Loucy (cell line): ENCODE measurements around the gene TNFRSF14.

Experiments used
- H2AFZ ChIP-seq: fragments of 200-600 bp; sonication (generic); 2 replicates; pipeline ENCODE4 v1.6.0; 2016; ENCODE audit warnings: antibody characterized with exemption, mild to moderate bottlenecking, low read length, moderate library complexity
- H3F3A ChIP-seq: fragments of 200-600 bp; 2 replicates; pipeline ENCODE4 v1.6.0; 2016; ENCODE audit warnings: antibody characterized with exemption, low read depth, mild to moderate bottlenecking
- H3K27me3 ChIP-seq: fragments of 200-600 bp; sonication (generic); 2 replicates; pipeline ENCODE4 v1.6.1; 2014; ENCODE audit warnings: low read length, mild to moderate bottlenecking; ENCODE audit not compliant: insufficient read depth, poor library complexity, severe bottlenecking
- H3K36me3 ChIP-seq: fragments of 200-600 bp; sonication (generic); 2 replicates; pipeline ENCODE4 v1.6.1; 2016; ENCODE audit warnings: low read length; ENCODE audit not compliant: insufficient read depth
- H3K4me1 ChIP-seq: fragments of 200-600 bp; sonication (generic); 2 replicates; pipeline ENCODE4 v1.5.1; 2014; ENCODE audit warnings: low read length, mild to moderate bottlenecking; ENCODE audit not compliant: insufficient read depth, poor library complexity, severe bottlenecking
- H3K4me2 ChIP-seq: fragments of 200-600 bp; sonication (generic); 2 replicates; pipeline ENCODE4 v1.6.0; 2014; ENCODE audit warnings: antibody characterized with exemption, low read length, low read depth, mild to moderate bottlenecking; ENCODE audit not compliant: poor library complexity, severe bottlenecking
- H3K4me3 ChIP-seq: fragments of 200-600 bp; sonication (generic); 2 replicates; pipeline ENCODE4 v1.5.1; 2014; ENCODE audit warnings: low read length, mild to moderate bottlenecking, mixed read lengths; ENCODE audit not compliant: poor library complexity, severe bottlenecking
- H3K79me2 ChIP-seq: fragments of 200-600 bp; sonication (generic); 2 replicates; pipeline ENCODE4 v1.6.1; 2014; ENCODE audit warnings: low read length; ENCODE audit not compliant: insufficient read depth
- H3K9ac ChIP-seq: fragments of 200-600 bp; sonication (generic); 2 replicates; pipeline ENCODE4 v1.6.0; 2014; ENCODE audit warnings: mild to moderate bottlenecking, low read depth, low read length, moderate library complexity; ENCODE audit not compliant: poor library complexity, severe bottlenecking
- H3K9me2 ChIP-seq: fragments of 200-600 bp; sonication (generic); replicated peaks from 2 replicates; pipeline ENCODE4 v1.6.1; 2016; ENCODE audit warnings: low read depth, low read length, mixed read lengths
- H3K9me3 ChIP-seq: fragments of 200-600 bp; sonication (generic); 2 replicates; pipeline ENCODE4 v1.6.1; 2014; ENCODE audit warnings: mild to moderate bottlenecking, antibody characterized with exemption, low read length, low read depth; ENCODE audit not compliant: insufficient read depth
- H4K20me1 ChIP-seq: fragments of 200-600 bp; sonication (generic); 2 replicates; pipeline ENCODE4 v1.6.0; 2014; ENCODE audit warnings: antibody characterized with exemption, low read length, mild to moderate bottlenecking; ENCODE audit not compliant: insufficient read depth, poor library complexity, severe bottlenecking
- CTCF ChIP-seq: fragments of 200-600 bp; sonication (generic); conservative IDR thresholded peaks from 2 replicates; pipeline ENCODE4 v1.5.1; 2014; ENCODE audit warnings: mild to moderate bottlenecking, antibody characterized with exemption, low read length
- EZH2phosphoT487 ChIP-seq: fragments of 200-600 bp; IDR thresholded peaks from 2 replicates; pipeline ENCODE4 v1.6.1; 2018; ENCODE audit warnings: antibody characterized with exemption, mild to moderate bottlenecking, moderate library complexity, borderline replicate concordance

Gene TNFRSF14

DNA sequence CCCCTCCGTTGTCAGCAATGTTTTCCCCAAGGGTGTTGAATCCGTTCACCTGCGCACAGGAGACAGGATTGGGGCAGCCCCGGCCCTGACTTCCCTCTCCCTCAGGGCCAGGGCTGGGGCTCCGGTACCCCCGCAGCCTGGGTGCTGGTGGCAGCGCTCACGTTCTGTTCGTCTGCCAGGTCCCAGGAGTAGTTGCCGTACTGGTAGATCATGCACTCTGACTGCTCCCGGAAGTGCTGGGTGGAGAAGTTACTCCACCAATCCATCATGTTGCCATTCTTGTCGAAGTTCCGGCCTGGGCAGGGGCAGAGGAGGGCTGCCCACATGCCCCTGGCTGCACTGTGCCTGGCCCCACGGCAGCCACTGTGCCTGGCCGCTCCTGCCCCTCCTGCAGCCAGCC is 36.5 kb downstream of the TNFRSF14 start:
- TF ChIP-seq CTCF: no peak
- no peak for TF ChIP-seq EZH2phosphoT487

GRCh38 chr1:2593251-2593878 is 37.2 kb downstream of the TNFRSF14 start:
- Histone ChIP-seq H2AFZ (no peak overlapping the region), H3K4me1 (no peaks in the 10 kb centered on the region), H3K9ac (no peak overlapping the region), H3K4me2 (no peak overlapping the region), H3K36me3 (no peaks in the 10 kb centered on the region), H3K79me2 (no peaks in the 10 kb centered on the region), H4K20me1 (no peaks in the 10 kb centered on the region), H3K27me3 (no peaks in the 10 kb centered on the region), H3K4me3 (no peak overlapping the region), H3F3A (no peaks in the 10 kb centered on the region), H3K9me2 (no peaks in the 10 kb centered on the region), H3K9me3 (peaks cover 4% of the 10 kb centered on the region; the same call in 1 of the 2 replicates)
- TF ChIP-seq EZH2phosphoT487 (no peak), CTCF (no peak)

More for the DNA sequence above, 36.5 kb downstream of the TNFRSF14 start:
- H2AFZ ChIP-seq: no peak overlapping the region
- no peaks in the 10 kb centered on the region for H3F3A ChIP-seq
- H3K79me2 ChIP-seq: no peaks in the 10 kb centered on the region
- no peaks in the 10 kb centered on the region for H3K36me3 ChIP-seq
- peaks cover 2% of the 10 kb centered on the region for H3K4me1 ChIP-seq
- no peaks in the 10 kb centered on the region for H3K9me2 ChIP-seq
- peaks cover 4% of the 10 kb centered on the region; the same call in 1 of the 2 replicates for H3K9me3 ChIP-seq
- H3K27me3 ChIP-seq: no peaks in the 10 kb centered on the region
- H3K4me3 ChIP-seq: no peak overlapping the region
- H3K4me2 ChIP-seq: no peak overlapping the region
- no peaks in the 10 kb centered on the region for H4K20me1 ChIP-seq
- H3K9ac ChIP-seq: no peak overlapping the region

GRCh38 chr1:2594001-2594640 is 38.0 kb downstream of the TNFRSF14 start:
- Histone ChIP-seq H3K4me2 (no peak overlapping the region), H3K27me3 (no peaks in the 10 kb centered on the region), H3K9me2 (no peaks in the 10 kb centered on the region), H2AFZ (no peak overlapping the region), H3K9ac (no peak overlapping the region), H4K20me1 (no peaks in the 10 kb centered on the region), H3K36me3 (no peaks in the 10 kb centered on the region), H3K79me2 (no peaks in the 10 kb centered on the region), H3K4me1 (no peaks in the 10 kb centered on the region), H3F3A (no peaks in the 10 kb centered on the region), H3K9me3 (peaks cover 4% of the 10 kb centered on the region; the same call in 1 of the 2 replicates), H3K4me3 (no peak overlapping the region)
- no peak for TF ChIP-seq EZH2phosphoT487
- TF ChIP-seq CTCF: no peak
